Measurements from ENCODE around the gene PTX3. TPM values are rescaled to one million over a fixed set of nuclear protein-coding genes. Genes with fewer than 3 reads are reported as not detected.

Gene PTX3
- total RNA-seq, 4 donors from 2014 or later, result 26.0 to 93.1 (median 76.6) TPM

- no peak for TF ChIP-seq CTCF (IDR thresholded peaks at IDR 0.05; ENCODE audit: low read depth)
Measured at GRCh38 chr3:157460253-157460652, 23.6 kb downstream of the PTX3 start.

DNA sequence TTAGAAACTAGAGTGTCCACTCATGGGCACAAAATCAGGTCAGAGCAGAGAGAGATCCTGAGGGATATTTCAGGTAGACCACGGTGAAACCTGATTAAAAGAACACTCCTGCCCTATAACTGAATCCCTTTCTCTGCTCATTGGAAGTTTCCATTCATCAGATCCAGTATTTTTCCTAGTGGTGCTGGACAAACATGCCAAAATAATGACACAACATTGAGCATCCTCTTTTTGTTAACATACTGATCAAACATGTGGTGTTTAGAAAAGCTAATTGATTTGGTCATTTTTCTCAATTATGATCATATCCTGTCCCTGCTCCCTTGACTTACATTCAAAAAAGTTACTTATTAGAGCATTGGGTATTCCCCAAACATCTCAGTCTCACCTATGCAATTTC is 27.2 kb downstream of the PTX3 start:
- no peak for TF ChIP-seq CTCF (IDR thresholded peaks at IDR 0.05; ENCODE audit: low read depth)

GRCh38 chr3:157464321-157464720 is 27.7 kb downstream of the PTX3 start:
- TF ChIP-seq CTCF (IDR thresholded peaks at IDR 0.05; ENCODE audit: low read depth), result no peak

DNA sequence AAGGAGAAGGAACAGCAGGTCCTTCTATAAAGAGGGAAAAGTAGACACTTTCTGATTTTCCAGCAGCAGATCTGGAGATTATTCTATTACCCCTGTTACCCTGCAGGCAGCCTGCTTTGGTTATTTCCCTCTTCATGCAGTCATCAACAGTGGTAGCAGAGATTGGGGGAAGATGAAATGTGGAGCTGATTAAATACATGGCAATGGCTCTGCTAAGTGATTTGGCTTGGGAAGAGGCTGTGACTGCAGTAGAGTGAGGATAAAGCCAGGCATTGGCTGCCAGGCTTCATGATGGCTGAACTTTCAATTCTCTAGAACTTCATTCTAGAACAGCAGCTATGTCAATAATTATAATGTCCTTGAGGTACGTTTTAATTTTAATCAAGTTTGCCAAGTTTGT is 29.1 kb downstream of the PTX3 start:
- no peak for TF ChIP-seq CTCF (IDR thresholded peaks at IDR 0.05; ENCODE audit: low read depth)

GRCh38 chr3:157467200-157467599 is 30.6 kb downstream of the PTX3 start:
- TF ChIP-seq CTCF (IDR thresholded peaks at IDR 0.05; ENCODE audit: low read depth), result no peak

GRCh38 chr3:157469561-157470294 is 33.1 kb downstream of the PTX3 start:
- no peak for TF ChIP-seq CTCF (IDR thresholded peaks at IDR 0.05; ENCODE audit: low read depth)

GRCh38 chr3:157471064-157471463 is 34.4 kb downstream of the PTX3 start:
- no peak for TF ChIP-seq CTCF (IDR thresholded peaks at IDR 0.05; ENCODE audit: low read depth)
